Activated gamma-delta T cell treated with Interleukin-2 at 50 U/mL for 16 hours (primary cell): ENCODE results near the gene TSPAN19.
"Not testable (repeated sequence)": the region's sequence is repeated elsewhere in the genome, so short reads cannot be mapped to it uniquely, and the experiment has no call there.

Experiments
- DNase-seq: peaks from one replicate; pipeline ENCODE4 v3.0.0-alpha.2; 2020

TSPAN19 gene

DNA sequence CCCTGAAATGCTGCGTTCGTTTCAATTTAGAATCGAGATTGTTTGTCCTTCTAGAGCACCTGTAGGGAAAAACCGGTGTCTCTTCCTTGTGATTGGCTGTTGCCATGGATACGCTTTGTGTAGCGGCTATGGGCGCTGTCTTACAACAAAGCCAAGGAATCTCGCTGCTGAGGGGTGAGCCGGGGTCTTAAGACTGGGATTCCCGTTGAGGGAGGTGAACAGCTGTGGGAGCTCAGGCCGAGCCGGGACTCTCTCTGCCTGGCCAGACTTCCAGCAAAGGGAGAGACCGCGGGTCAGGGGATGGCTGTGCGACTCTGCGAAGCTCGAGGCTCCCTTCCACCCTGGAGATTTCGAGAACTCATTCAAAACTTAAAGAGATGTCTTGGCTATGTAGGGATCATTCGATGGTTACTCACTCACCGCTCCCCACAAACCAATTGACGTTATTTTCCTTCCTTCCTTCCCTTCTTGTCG, at the start of gene TSPAN19, which contains the start of gene LRRIQ1:
TSPAN19 (minus strand) TSS at position 44 of the 474 bp plus-strand sequence. CDS start 6,331 bp downstream, outside the sequence.
LRRIQ1 (plus strand) TSS at position 118 of the 474 bp plus-strand sequence. CDS start 1,826 bp downstream, outside the sequence.
- no peak for DNase-seq

GRCh38 chr12:85085066-85085465, 49.0 kb upstream of the TSPAN19 start:
- no peak for DNase-seq

GRCh38 chr12:85076688-85077430, 40.8 kb upstream of the TSPAN19 start:
- no peak for DNase-seq

DNA sequence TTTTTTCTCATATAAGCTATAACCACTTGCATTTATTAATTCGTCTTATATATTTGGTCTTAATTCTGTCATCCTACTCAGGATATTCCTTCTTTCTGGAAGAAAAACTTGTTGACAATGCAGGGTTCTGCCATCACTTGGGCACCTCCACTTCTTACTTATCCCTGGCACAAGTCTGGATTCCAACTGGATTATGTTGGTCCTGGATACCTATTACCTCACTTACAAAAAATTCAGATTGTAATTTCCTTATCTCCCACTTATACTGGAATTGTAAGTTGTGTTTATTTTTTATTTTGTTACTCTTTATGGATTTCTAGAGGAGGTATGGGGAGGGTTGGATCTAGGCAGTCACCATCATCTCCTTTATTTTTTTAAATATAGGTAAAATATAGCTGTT, 36.7 kb upstream of the TSPAN19 start:
- DNase-seq: no peak

DNA sequence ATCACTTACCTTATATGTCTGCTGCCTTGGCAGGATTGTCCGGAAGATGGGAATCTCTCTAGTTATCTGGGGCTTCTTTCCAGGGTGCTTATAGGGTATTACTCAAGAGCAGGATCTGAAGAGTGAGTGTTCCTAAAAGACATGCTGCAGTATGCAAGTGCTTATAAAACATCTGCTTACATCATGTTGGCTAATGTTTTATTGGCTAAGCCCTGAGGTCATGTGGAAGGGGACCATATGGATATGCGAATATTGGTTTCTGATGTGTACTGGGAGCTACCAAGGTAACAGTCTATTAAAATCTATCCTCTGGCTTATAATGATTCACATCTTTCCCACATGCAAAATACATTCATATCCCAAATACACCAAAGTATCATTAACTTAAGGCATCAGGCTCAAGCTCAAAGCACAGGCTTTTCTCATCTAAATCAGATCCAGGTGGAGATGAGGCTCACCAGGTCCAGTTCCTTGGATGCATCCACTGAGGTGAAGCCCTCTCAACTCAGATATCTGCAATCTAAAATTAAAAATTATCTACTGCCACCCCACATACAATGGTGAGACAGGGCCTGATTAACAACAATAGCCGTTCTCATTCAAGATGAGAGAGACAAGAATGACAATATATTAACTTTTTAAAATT, 29.9 kb upstream of the TSPAN19 start:
- no peak for DNase-seq

GRCh38 chr12:85060916-85061315, 24.8 kb upstream of the TSPAN19 start:
- no peak for DNase-seq

DNA sequence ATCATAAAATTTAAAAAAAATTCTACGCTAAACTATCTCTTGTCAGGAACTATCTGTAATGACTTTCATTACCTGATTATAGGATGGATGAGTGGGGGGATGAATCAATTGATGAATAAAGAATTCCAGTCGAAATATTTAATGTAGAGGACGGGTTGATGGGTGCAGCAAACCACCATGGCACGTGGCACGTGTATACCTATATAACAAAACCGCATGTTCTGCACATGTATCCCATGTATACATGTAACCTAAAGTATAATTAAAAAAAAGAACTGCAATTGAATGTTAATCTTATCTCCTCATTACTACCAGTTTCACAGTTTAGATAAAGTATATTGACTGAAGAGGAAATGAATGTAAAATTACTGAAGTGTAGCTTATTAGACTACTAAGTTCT, 23.5 kb upstream of the TSPAN19 start:
- DNase-seq: no peak

- DNase-seq: no peak
Measured at GRCh38 chr12:85058339-85058738, 22.3 kb upstream of the TSPAN19 start.

DNA sequence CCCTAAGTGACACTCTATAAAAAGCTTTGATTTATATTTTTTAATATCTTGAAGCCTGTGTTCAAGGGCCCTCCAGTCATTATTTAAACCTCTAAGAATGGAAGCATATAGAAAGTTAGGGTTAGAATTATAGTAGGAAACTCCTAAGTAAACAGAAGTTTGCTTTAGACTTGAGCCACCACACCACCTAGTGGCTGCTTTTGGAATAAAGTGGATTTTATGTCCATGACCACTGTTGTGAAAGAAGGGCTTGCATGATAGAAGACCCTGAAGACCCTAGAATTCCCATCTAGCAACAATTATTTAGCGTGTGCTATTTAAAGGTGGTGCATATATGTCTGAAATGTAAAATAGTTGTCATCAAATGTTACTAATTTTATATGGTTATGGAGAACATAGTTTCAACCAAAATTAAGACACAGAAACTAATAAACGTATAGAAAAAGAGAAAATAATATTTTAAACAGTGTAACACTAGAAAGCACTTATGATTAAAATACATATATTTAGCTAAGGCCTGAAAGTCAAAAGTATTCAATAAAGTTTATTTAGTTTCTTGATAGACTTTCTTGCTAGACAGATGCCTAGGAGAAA, 21.4 kb upstream of the TSPAN19 start:
- no peak for DNase-seq

DNA sequence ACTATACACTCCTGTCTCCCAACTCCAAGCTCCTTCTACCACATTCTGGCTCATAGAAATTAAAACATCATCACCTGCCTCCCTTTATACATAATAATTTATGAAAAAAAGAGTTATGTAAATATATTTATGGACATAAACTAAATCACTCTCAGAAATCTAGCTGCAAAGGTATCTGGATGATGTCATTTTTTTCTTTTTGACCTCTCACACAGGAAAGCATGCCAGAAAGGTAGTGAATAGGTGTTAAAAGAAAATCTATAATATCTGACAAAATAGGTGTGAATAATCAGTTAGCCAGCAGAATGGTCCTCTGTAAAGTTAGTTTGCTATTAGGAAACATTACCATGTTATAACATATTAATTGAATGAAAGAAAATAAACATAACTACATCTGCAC, 7.8 kb upstream of the TSPAN19 start:
- no peak for DNase-seq

- DNase-seq: no peak
Measured at GRCh38 chr12:85041395-85041794, 5.3 kb upstream of the TSPAN19 start.

DNA sequence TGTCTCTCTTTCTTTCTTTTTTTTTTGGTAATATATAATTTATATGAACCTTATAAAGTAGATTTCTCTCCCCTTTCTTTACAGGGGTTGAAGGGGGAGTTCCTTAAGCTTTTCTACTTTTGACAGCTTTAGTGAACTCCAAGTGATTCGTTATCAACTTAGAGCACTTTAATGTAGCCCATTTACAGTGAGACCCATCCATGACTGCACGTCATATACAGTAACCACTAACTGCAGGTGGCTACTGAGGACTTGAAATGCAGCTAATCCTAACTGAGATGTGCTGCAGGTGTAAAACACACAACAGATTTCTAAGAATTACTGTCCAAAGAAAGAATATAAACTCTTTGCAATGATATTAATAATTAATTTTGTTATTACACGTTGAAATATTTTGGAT, 656 bp upstream of the TSPAN19 start:
- DNase-seq: no peak

DNA sequence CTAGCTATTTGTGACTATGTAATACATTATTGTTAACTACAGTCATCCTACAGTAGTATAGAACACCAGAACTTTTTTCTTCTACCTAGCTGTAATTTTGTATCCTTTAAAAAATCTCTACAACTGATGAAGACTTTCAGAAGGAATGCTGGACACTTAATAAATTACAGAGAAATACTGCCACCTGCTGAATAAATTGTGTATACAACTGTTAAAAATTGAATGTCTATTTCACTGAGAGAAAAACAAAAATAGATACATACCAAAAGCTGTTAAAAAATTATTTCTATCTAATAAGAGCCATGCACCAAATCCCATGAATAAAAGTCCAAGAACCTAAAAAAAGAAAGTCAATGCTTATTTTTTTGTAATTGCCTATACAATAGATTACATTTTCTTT, 6.6 kb downstream of the TSPAN19 start:
- no peak for DNase-seq

DNA sequence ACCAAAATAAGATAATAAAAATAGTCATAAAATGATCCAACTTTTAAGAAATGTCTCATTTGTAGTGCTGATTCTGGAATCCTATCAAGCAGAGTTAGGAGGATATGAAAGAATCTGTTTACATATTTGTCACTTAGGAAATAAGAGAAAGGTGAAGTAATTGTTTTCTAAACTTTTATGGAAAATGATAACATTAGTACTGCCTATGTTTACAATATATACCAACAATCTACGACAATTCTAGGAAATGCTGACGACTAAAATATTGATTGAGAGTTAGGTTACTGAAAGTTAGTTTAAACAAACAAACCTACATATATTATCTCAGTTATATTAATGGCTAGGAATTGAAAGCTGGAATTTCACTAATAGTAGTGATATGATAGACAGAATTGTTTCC, 18.0 kb downstream of the TSPAN19 start:
- no peak for DNase-seq

GRCh38 chr12:85017618-85018017, 18.5 kb downstream of the TSPAN19 start:
- DNase-seq: no peak

DNA sequence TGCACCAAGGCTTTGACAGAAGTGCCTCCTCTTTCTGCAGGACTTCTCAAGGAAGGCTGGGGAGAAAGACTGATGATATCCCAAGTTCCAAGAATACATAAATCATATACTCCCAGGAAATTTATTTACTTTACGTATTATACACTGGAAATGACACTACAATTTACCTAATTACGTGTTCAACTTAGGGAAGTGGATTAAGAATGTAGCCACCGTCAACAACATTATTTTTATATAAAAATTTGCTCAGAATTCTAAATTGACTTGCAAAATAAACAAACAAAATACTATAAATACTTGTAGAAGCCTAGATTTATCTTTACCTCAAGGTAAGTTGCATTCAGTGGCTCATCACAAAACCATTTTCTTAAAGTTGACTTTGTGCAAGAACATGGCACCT, 18.9 kb downstream of the TSPAN19 start:
- no peak for DNase-seq

- DNase-seq: no peak
Measured at GRCh38 chr12:85016413-85016812, 19.7 kb downstream of the TSPAN19 start.

GRCh38 chr12:85007836-85008235, 28.2 kb downstream of the TSPAN19 start:
- DNase-seq: no peak

DNA sequence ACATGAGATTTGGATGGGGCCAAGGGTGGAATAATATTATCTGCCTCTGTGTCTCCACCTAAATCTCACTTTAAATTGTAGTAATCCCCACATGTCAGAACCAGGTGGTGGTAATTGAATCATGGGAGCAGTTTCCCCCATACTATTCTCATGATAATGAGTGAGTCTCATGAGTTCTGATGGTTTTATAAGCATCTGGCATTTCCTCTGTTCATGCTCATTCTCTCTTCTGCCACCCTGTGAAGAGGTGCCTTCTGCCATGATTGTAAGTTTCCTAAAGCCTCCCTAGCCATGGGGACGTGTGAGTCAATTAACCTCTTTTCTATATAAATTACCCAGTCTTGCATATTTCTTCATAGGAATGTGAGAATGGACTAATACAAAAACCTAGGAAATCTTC, 29.9 kb downstream of the TSPAN19 start:
- no peak for DNase-seq

- DNase-seq: no peak
Measured at GRCh38 chr12:85005615-85006014, 30.5 kb downstream of the TSPAN19 start.

GRCh38 chr12:85005047-85005446, 31.0 kb downstream of the TSPAN19 start:
- DNase-seq: not testable (repeated sequence)

- DNase-seq: no peak
Measured at GRCh38 chr12:85004204-85004603, 31.9 kb downstream of the TSPAN19 start.

DNA sequence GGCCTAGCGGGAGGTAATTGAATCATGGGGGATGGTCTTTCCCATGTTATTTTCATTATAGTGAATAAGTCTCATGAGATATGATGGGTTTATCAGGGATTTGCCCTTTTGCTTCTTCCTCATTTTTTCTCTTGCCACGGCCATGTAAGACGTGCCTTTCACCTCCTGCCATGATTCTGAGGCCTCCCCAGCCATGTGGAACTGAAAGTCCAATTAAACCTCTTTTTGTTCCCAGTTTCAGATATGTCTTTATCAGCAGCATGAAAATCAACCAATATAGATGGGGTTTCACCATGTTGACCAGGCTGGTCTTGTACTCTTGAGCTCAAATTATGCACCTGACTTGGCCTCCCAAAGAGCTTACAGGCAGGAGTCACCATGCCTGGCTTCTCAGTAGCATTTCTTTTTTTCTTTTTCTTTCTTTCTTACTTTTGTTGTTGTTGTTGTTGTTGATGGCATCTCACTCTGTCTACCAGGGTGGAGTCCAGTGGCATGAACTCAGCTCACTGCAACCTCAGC, 33.2 kb downstream of the TSPAN19 start:
- no peak for DNase-seq

DNA sequence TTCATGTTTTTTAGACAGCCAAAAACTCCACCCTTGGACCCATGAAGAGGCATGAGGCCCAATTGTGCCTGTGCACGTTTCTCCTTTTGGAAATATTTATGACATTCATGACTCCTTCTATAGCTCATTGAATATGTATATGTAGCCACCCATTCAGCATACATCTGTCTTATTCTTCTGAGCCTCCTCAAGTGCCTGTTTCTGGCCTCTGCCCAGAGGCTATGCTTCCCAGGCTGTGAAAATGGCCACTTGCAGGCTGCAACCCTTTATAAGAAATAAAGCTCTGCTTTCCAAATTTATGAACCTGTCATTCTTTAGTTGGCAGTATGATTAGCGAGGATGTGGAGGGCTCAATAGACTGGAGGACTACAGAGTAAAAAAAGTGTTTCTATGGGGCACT, 35.3 kb downstream of the TSPAN19 start:
- DNase-seq: no peak
